Transverse colon (tissue), 4 donors: Measurements from ENCODE around the gene ATG4B.

ENCODE experiments used
- EP300 ChIP-seq: sonication (generic); formaldehyde crosslinking; IDR thresholded peaks from one replicate; pipeline ENCODE4 v1.6.1; 2017; ENCODE audit warnings: antibody characterized with exemption, low read depth
- POLR2A ChIP-seq: fragments of 450-650 bp; IDR thresholded peaks from one replicate; pipeline ENCODE4 v1.6.1; 2016; ENCODE audit warnings: antibody characterized with exemption, mild to moderate bottlenecking, moderate library complexity
- POLR2AphosphoS5 ChIP-seq, 3 donors: sonication (generic); formaldehyde crosslinking; IDR thresholded peaks; one replicate each; pipeline ENCODE4 v1.6.1; 2016; ENCODE audit warnings: antibody characterized with exemption in 3 of 3
- TF ChIP-seq, protein P1 (sequence below), 5 experiments: fragments of 200-600 bp in 3 of 5; fragments of 450-650 bp in 2 of 5; sonication (generic) in 3 of 5; IDR thresholded peaks; 1 replicate in 2 of 5; 2 replicates in 3 of 5; pipeline ENCODE4 v1.5.1; 2016 to 2017; ENCODE audit warnings: antibody characterized with exemption in 5 of 5, inconsistent platforms in 3 of 5, mild to moderate bottlenecking in 2 of 5, moderate library complexity in 1 of 5

DNA sequence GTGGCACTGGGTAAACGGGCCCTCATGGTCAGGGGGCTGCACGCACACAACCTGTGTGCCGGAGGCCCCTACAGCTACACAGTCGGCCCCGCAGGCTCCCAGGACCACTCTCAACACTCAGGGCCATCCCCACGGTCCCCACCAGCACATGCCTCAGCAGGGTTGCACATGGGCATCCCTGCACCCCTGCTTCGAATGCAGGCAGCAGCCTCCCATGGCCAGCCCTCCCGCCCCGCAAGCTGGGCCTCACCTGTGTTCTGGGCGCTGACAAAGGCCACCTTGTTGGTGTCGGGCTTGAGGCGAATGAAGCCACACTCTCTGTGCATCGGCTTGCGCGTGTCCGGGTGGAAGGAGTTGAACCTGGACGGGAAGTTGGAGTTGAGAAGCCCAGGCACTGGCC lies 34.8 kb upstream of the ATG4B start:
- TF ChIP-seq, protein P1, sequence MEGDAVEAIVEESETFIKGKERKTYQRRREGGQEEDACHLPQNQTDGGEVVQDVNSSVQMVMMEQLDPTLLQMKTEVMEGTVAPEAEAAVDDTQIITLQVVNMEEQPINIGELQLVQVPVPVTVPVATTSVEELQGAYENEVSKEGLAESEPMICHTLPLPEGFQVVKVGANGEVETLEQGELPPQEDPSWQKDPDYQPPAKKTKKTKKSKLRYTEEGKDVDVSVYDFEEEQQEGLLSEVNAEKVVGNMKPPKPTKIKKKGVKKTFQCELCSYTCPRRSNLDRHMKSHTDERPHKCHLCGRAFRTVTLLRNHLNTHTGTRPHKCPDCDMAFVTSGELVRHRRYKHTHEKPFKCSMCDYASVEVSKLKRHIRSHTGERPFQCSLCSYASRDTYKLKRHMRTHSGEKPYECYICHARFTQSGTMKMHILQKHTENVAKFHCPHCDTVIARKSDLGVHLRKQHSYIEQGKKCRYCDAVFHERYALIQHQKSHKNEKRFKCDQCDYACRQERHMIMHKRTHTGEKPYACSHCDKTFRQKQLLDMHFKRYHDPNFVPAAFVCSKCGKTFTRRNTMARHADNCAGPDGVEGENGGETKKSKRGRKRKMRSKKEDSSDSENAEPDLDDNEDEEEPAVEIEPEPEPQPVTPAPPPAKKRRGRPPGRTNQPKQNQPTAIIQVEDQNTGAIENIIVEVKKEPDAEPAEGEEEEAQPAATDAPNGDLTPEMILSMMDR (IDR thresholded peaks at IDR 0.05): no peak
- TF ChIP-seq POLR2A (no peak), POLR2AphosphoS5 (IDR thresholded peaks at IDR 0.05) (no peak), EP300 (no peak)
